SKM-1 (cell line): Measurements from ENCODE around the gene C19orf73.
"Not testable (repeated sequence)": the region's sequence is repeated elsewhere in the genome, so short reads cannot be mapped to it uniquely, and the experiment has no call there.

Source experiments
- DNase-seq: peaks from one replicate; lab custom pipeline; 2025; ENCODE audit not compliant: unreplicated experiment; lab: John Stamatoyannopoulos, UW

Gene C19orf73

GRCh38 chr19:49103331-49104085 lies 15.4 kb downstream of the C19orf73 start:
- no peak for DNase-seq

GRCh38 chr19:49102303-49102702 lies 16.6 kb downstream of the C19orf73 start:
- DNase-seq = no peak

- no peak for DNase-seq
Observed at GRCh38 chr19:49101160-49101559, 17.8 kb downstream of the C19orf73 start.

GRCh38 chr19:49098795-49099194 lies 20.1 kb downstream of the C19orf73 start:
- no peak for DNase-seq

GRCh38 chr19:49097453-49098288 lies 21.3 kb downstream of the C19orf73 start:
- peak; percentile 30 for DNase-seq

- DNase-seq = no peak
Observed at GRCh38 chr19:49094505-49095482, 24.1 kb downstream of the C19orf73 start.

- no peak for DNase-seq
Observed at GRCh38 chr19:49092686-49093085, 26.3 kb downstream of the C19orf73 start.

GRCh38 chr19:49091391-49092038 lies 27.4 kb downstream of the C19orf73 start:
- no peak for DNase-seq

GRCh38 chr19:49086296-49086695 lies 32.6 kb downstream of the C19orf73 start:
- no peak for DNase-seq

- DNase-seq = no peak
Observed at GRCh38 chr19:49085868-49086232, 33.1 kb downstream of the C19orf73 start.

- DNase-seq = peak; percentile 59
Observed at GRCh38 chr19:49085020-49085867, 33.7 kb downstream of the C19orf73 start, which contains the start of gene SNRNP70. Gene SNRNP70 (plus strand): TSS chr19:49085451. CDS start chr19:49086415, 964 bp downstream.

GRCh38 chr19:49084206-49085019 lies 34.5 kb downstream of the C19orf73 start:
- no peak for DNase-seq

GRCh38 chr19:49081273-49081672 lies 37.7 kb downstream of the C19orf73 start:
- DNase-seq = no peak

- DNase-seq = no peak
Observed at GRCh38 chr19:49080392-49080791, 38.6 kb downstream of the C19orf73 start.

- not testable (repeated sequence) for DNase-seq
Observed at GRCh38 chr19:49074869-49075268, 44.1 kb downstream of the C19orf73 start.

- DNase-seq = no peak
Observed at GRCh38 chr19:49073514-49074378, 45.2 kb downstream of the C19orf73 start.

GRCh38 chr19:49071860-49072547 lies 46.9 kb downstream of the C19orf73 start:
- no peak for DNase-seq
